ENCODE results near the gene MYCBP2.

MYCBP2 gene

GRCh38 chr13:77040076-77040475 lies 286.8 kb downstream of the MYCBP2 start:
- DNase-seq (ENCODE audit: extremely low read depth, insufficient read length): no peak
- H3K27me3 ChIP-seq (replicated peaks; ENCODE audit: control insufficient read depth, insufficient read depth, low read length): no peaks in the 10 kb centered on the region
- no peak for TF ChIP-seq CTCF (IDR thresholded peaks at IDR 0.05; ENCODE audit: insufficient read depth, low read length, poor library complexity, severe bottlenecking)
- H3K4me3 ChIP-seq (replicated peaks; ENCODE audit: low read depth, low read length): no peak overlapping the region
- peaks cover 2% of the 10 kb centered on the region for H3K36me3 ChIP-seq (ENCODE audit: control insufficient read depth, insufficient read depth, low read length)

- DNase-seq (ENCODE audit: extremely low read depth, insufficient read length): no peak
- Histone ChIP-seq H3K27me3 (replicated peaks; ENCODE audit: control insufficient read depth, insufficient read depth, low read length) (no peaks in the 10 kb centered on the region), H3K4me3 (replicated peaks; ENCODE audit: low read depth, low read length) (no peak overlapping the region), H3K36me3 (ENCODE audit: control insufficient read depth, insufficient read depth, low read length) (peaks cover under 1% of the 10 kb centered on the region)
- no peak for TF ChIP-seq CTCF (IDR thresholded peaks at IDR 0.05; ENCODE audit: insufficient read depth, low read length, poor library complexity, severe bottlenecking)
Observed at GRCh38 chr13:77038907-77039480, 287.9 kb downstream of the MYCBP2 start.

- no peak for TF ChIP-seq CTCF (IDR thresholded peaks at IDR 0.05; ENCODE audit: insufficient read depth, low read length, poor library complexity, severe bottlenecking)
- H3K27me3 ChIP-seq (replicated peaks; ENCODE audit: control insufficient read depth, insufficient read depth, low read length): no peaks in the 10 kb centered on the region
- H3K36me3 ChIP-seq (ENCODE audit: control insufficient read depth, insufficient read depth, low read length): no peaks in the 10 kb centered on the region
- H3K4me3 ChIP-seq (replicated peaks; ENCODE audit: low read depth, low read length): no peak overlapping the region
- no peak for DNase-seq (ENCODE audit: extremely low read depth, insufficient read length)
Observed at GRCh38 chr13:77036279-77036678, 290.6 kb downstream of the MYCBP2 start.

GRCh38 chr13:77034881-77035280 lies 292.0 kb downstream of the MYCBP2 start:
- no peak overlapping the region for H3K4me3 ChIP-seq (replicated peaks; ENCODE audit: low read depth, low read length)
- no peaks in the 10 kb centered on the region for H3K36me3 ChIP-seq (ENCODE audit: control insufficient read depth, insufficient read depth, low read length)
- H3K27me3 ChIP-seq (replicated peaks; ENCODE audit: control insufficient read depth, insufficient read depth, low read length): no peaks in the 10 kb centered on the region
- DNase-seq (ENCODE audit: extremely low read depth, insufficient read length): no peak
- TF ChIP-seq CTCF (IDR thresholded peaks at IDR 0.05; ENCODE audit: insufficient read depth, low read length, poor library complexity, severe bottlenecking): no peak

- Histone ChIP-seq H3K27me3 (replicated peaks; ENCODE audit: control insufficient read depth, insufficient read depth, low read length) (no peaks in the 10 kb centered on the region), H3K4me3 (replicated peaks; ENCODE audit: low read depth, low read length) (no peak overlapping the region), H3K36me3 (ENCODE audit: control insufficient read depth, insufficient read depth, low read length) (no peaks in the 10 kb centered on the region)
- TF ChIP-seq CTCF (IDR thresholded peaks at IDR 0.05; ENCODE audit: insufficient read depth, low read length, poor library complexity, severe bottlenecking): no peak
- no peak for DNase-seq (ENCODE audit: extremely low read depth, insufficient read length)
Observed at GRCh38 chr13:77033717-77034302, 293.1 kb downstream of the MYCBP2 start.

Measured in GM06990 (cell line).